Sigmoid colon (tissue), 4 donors: ENCODE measurements around the gene CABP7.

Experiments
- EP300 ChIP-seq, 4 donors: sonication (generic); formaldehyde crosslinking; IDR thresholded peaks; one replicate each; pipeline ENCODE4 v1.6.1; 2017; ENCODE audit warnings: antibody characterized with exemption in 4 of 4
- POLR2A ChIP-seq, 2 donors: fragments of 450-650 bp; IDR thresholded peaks; one replicate each; pipeline ENCODE4 v1.6.1; 2016; ENCODE audit warnings: antibody characterized with exemption in 2 of 2, mild to moderate bottlenecking in 2 of 2, moderate library complexity in 2 of 2
- POLR2AphosphoS5 ChIP-seq, 4 donors: sonication (generic); formaldehyde crosslinking; IDR thresholded peaks; one replicate each; pipeline ENCODE4 v1.6.1; 2017; ENCODE audit warnings: antibody characterized with exemption in 4 of 4
- TF ChIP-seq, protein P1 (sequence below), 4 experiments: fragments of 450-650 bp in 3 of 4; fragments of 200-600 bp in 1 of 4; IDR thresholded peaks; one replicate each; pipeline ENCODE4 v1.5.1; 2016 to 2019; ENCODE audit warnings: antibody characterized with exemption in 4 of 4, mild to moderate bottlenecking in 3 of 4, moderate library complexity in 2 of 4

DNA sequence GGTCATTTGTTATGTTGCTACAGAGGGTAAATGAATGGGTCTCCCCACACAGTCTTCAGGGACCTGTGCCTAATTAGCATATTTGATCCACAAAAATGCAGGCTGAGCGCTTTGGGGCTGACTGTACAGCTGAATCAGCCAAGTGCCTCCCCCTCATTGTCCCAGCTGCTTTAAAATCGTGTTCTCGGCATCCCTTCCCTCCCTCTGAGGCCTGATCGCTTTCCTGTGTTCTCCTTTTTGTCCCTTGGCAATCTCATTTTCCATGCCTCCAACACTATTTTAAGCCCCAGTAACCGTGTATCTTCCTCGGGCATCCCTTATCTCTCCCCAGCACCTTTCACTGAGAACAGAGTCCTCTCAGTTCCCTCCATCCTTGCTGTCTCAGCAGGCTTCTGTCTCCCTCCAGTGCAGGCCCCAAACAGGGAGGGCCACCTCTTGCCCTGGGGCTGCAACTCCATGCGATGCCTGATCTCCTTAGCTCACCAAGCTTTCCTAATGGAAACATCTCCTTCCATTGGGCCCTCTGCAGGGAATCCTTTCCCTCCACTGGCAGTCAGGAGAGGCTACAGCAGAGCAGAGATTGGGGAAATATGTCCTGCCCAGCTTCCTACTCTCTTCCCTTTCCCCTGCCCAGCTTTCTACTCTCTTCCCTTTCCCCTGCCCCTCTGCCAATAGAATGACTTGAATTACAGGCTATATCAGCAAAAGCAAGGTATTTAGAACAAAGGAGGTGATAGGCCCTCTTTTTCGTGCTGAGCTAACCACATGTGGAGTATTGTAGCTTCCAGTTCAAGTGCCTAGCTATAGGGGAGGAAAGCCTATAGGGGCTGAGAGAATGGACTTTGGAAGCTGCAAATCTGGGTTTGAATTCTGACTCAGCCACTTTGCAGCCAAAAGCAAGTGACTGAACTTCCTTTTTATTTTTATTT, 61.2 kb downstream of the CABP7 start:
- TF ChIP-seq, protein P1, sequence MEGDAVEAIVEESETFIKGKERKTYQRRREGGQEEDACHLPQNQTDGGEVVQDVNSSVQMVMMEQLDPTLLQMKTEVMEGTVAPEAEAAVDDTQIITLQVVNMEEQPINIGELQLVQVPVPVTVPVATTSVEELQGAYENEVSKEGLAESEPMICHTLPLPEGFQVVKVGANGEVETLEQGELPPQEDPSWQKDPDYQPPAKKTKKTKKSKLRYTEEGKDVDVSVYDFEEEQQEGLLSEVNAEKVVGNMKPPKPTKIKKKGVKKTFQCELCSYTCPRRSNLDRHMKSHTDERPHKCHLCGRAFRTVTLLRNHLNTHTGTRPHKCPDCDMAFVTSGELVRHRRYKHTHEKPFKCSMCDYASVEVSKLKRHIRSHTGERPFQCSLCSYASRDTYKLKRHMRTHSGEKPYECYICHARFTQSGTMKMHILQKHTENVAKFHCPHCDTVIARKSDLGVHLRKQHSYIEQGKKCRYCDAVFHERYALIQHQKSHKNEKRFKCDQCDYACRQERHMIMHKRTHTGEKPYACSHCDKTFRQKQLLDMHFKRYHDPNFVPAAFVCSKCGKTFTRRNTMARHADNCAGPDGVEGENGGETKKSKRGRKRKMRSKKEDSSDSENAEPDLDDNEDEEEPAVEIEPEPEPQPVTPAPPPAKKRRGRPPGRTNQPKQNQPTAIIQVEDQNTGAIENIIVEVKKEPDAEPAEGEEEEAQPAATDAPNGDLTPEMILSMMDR (IDR thresholded peaks at IDR 0.05) = no peak
- no peak for TF ChIP-seq EP300 (IDR thresholded peaks at IDR 0.05)
- TF ChIP-seq POLR2AphosphoS5 (IDR thresholded peaks at IDR 0.05) = no peak
- TF ChIP-seq POLR2A (IDR thresholded peaks at IDR 0.05) = no peak
